CD4-positive, alpha-beta T cell treated with Interleukin-12 subunit alpha and Interleukin-12 subunit beta, for 1 hour (primary cell): Measurements from ENCODE around the gene COX10.
"Not testable (repeated sequence)": the region's sequence is repeated elsewhere in the genome, so short reads cannot be mapped to it uniquely, and the experiment has no call there.

Experiments
- DNase-seq: peaks from one replicate; pipeline ENCODE4 v3.0.0-alpha.2; 2020

Gene COX10

GRCh38 chr17:14069251-14070021 lies at the start of gene COX10:
COX10 (plus strand) TSS chr17:14069504; CDS start chr17:14069606, 102 bp downstream.
- DNase-seq, result peak; percentile 83

GRCh38 chr17:14021651-14022294 lies 47.5 kb upstream of the COX10 start:
- not testable (repeated sequence) for DNase-seq

- not testable (repeated sequence) for DNase-seq
These were observed 39.5 kb upstream of the COX10 start for GRCh38 chr17:14029755-14030154.

GRCh38 chr17:14032234-14032633 lies 37.1 kb upstream of the COX10 start:
- no peak for DNase-seq

- no peak for DNase-seq
These were observed 36.1 kb upstream of the COX10 start for GRCh38 chr17:14033166-14033565.

GRCh38 chr17:14037453-14037852 lies 31.9 kb upstream of the COX10 start:
- no peak for DNase-seq

GRCh38 chr17:14038206-14038605 lies 31.1 kb upstream of the COX10 start:
- no peak for DNase-seq

- DNase-seq, result no peak
These were observed 26.9 kb upstream of the COX10 start for GRCh38 chr17:14042411-14042810.

- no peak for DNase-seq
These were observed 24.6 kb upstream of the COX10 start for GRCh38 chr17:14044702-14045101.

GRCh38 chr17:14046978-14047377 lies 22.3 kb upstream of the COX10 start:
- DNase-seq, result no peak

- DNase-seq, result no peak
These were observed 21.7 kb upstream of the COX10 start for GRCh38 chr17:14047591-14047990.

GRCh38 chr17:14048169-14048568 lies 21.1 kb upstream of the COX10 start:
- DNase-seq, result peak; percentile 12

- DNase-seq, result no peak
These were observed 18.7 kb upstream of the COX10 start for GRCh38 chr17:14050616-14051015.

- DNase-seq, result no peak
These were observed 17.6 kb upstream of the COX10 start for GRCh38 chr17:14051692-14052091.

- no peak for DNase-seq
These were observed 16.3 kb upstream of the COX10 start for GRCh38 chr17:14052886-14053615.

GRCh38 chr17:14057591-14057990 lies 11.7 kb upstream of the COX10 start:
- DNase-seq, result no peak

- no peak for DNase-seq
These were observed 11.3 kb upstream of the COX10 start for GRCh38 chr17:14058051-14058450.

GRCh38 chr17:14060706-14061105 lies 8.6 kb upstream of the COX10 start:
- DNase-seq, result no peak

GRCh38 chr17:14061666-14062560 lies 7.4 kb upstream of the COX10 start:
- no peak for DNase-seq

- DNase-seq, result no peak
These were observed 2.0 kb upstream of the COX10 start for GRCh38 chr17:14067347-14067746.

- no peak for DNase-seq
These were observed 608 bp upstream of the COX10 start for GRCh38 chr17:14068542-14069250.

- no peak for DNase-seq
These were observed 1.2 kb downstream of the COX10 start for GRCh38 chr17:14070344-14070984.
